ENCODE measurements around the gene ACSF2.

Gene ACSF2

DNA sequence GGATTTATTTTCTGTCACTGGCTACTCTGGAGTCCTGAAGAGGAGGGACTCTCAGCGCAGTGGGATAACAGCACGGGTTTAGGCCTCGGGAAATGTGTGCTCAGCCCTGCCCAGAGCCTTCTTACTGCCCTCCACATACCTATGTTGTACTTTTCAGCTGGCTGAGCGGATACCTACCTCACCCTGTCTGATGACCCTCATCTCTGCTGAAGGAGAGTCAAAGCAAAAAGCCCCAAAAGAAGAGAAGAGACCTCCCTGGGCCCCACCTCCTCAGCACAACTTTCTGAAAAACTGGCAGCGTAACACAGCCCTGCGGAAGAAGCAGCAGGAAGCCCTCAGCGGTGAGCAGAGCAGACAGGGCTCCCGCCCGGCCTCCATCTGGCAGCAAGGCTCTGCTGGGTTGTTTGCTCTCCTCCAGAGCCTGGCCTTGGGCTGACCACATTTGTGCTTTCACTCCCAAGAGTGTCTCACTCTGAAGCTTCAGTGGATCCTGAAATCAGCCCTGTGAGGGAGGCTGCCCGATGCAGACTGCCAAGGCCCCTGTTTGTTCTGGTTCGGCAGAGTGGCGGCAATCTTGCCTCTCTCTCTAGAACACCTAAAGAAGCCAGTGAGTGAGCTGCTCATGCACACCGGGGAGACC, 92.5 kb downstream of the ACSF2 start:
- no peak for TF ChIP-seq NFIC (IDR thresholded peaks at IDR 0.05)
- TF ChIP-seq TAF1 (IDR thresholded peaks at IDR 0.05; ENCODE audit: low read depth) = no peak
- no peak for TF ChIP-seq RAD21 (IDR thresholded peaks at IDR 0.05; ENCODE audit: low read depth)
- TF ChIP-seq CEBPB (IDR thresholded peaks at IDR 0.05) = no peak
- TF ChIP-seq, protein P1, sequence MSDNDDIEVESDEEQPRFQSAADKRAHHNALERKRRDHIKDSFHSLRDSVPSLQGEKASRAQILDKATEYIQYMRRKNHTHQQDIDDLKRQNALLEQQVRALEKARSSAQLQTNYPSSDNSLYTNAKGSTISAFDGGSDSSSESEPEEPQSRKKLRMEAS (IDR thresholded peaks at IDR 0.05) = no peak
- no peak for TF ChIP-seq CREB1 (IDR thresholded peaks at IDR 0.05; ENCODE audit: low read depth)
- TF ChIP-seq FOXM1 (IDR thresholded peaks at IDR 0.05; ENCODE audit: borderline replicate concordance, low read depth) = no peak
- TF ChIP-seq, protein P2, sequence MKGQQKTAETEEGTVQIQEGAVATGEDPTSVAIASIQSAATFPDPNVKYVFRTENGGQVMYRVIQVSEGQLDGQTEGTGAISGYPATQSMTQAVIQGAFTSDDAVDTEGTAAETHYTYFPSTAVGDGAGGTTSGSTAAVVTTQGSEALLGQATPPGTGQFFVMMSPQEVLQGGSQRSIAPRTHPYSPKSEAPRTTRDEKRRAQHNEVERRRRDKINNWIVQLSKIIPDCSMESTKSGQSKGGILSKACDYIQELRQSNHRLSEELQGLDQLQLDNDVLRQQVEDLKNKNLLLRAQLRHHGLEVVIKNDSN (IDR thresholded peaks at IDR 0.05) = no peak
- TF ChIP-seq, protein P3, sequence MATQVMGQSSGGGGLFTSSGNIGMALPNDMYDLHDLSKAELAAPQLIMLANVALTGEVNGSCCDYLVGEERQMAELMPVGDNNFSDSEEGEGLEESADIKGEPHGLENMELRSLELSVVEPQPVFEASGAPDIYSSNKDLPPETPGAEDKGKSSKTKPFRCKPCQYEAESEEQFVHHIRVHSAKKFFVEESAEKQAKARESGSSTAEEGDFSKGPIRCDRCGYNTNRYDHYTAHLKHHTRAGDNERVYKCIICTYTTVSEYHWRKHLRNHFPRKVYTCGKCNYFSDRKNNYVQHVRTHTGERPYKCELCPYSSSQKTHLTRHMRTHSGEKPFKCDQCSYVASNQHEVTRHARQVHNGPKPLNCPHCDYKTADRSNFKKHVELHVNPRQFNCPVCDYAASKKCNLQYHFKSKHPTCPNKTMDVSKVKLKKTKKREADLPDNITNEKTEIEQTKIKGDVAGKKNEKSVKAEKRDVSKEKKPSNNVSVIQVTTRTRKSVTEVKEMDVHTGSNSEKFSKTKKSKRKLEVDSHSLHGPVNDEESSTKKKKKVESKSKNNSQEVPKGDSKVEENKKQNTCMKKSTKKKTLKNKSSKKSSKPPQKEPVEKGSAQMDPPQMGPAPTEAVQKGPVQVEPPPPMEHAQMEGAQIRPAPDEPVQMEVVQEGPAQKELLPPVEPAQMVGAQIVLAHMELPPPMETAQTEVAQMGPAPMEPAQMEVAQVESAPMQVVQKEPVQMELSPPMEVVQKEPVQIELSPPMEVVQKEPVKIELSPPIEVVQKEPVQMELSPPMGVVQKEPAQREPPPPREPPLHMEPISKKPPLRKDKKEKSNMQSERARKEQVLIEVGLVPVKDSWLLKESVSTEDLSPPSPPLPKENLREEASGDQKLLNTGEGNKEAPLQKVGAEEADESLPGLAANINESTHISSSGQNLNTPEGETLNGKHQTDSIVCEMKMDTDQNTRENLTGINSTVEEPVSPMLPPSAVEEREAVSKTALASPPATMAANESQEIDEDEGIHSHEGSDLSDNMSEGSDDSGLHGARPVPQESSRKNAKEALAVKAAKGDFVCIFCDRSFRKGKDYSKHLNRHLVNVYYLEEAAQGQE (IDR thresholded peaks at IDR 0.05; ENCODE audit: low read depth) = no peak
- TF ChIP-seq YY1 (IDR thresholded peaks at IDR 0.05; ENCODE audit: low read depth) = no peak
- TF ChIP-seq TCF12 (IDR thresholded peaks at IDR 0.05; ENCODE audit: low read depth) = no peak

DNA sequence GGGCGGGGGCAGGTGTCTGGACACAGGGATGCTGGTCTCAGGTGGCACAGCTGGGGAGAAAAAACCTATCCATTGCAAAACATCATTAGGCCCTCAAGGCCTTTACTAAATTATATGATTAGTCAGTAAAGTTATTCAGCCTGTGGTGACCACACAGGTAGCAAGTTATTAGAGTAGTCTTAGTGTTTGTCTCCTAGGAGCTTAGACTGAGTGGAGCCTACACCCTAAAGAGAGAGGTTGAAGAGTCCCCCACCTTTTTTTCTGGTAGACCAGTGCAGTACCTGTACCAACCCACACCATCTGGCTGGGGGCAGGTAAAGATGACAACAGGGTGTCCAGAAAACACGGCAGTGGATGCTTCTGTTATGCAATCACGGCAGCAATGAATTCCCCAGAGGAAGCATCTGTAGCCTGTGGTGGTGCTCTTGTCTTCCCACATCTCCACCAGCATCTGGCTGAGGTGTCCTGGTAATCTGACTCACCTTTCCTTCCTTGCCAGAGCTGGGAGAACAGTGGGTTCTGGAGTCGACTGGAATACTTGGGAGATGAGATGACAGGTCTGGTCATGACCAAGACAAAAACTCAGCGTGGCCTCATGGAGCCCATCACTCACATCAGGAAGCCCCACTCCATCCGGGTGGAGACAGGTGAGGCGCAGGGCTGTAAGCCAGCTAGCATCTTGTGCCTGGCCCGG, 93.3 kb downstream of the ACSF2 start:
- TF ChIP-seq ZBTB7A (IDR thresholded peaks at IDR 0.05; ENCODE audit: low read depth) (no peak), RAD21 (IDR thresholded peaks at IDR 0.05; ENCODE audit: low read depth) (no peak), YY1 (IDR thresholded peaks at IDR 0.05; ENCODE audit: low read depth) (no peak)

DNA sequence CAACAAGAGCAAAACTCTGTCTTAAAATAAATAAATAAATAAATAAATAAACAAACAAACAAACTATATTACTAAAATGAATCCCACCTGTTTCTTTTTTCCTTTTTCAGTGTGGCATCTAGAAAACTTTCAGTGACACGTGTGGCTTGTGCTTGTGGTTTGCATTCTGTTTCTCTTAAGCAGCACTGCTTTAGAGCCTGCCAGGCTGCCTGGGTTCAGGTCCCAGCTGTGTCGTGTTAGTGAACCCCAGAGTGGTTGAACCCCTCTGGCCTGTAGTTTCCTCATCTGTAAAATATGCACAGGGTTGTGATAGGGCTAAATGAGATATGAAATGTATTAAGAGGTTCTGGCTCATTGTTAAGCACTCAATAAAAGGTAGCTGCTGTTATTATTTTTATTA, 94.5 kb downstream of the ACSF2 start:
- TF ChIP-seq TCF12 (IDR thresholded peaks at IDR 0.05; ENCODE audit: low read depth) (no peak), TEAD4 (IDR thresholded peaks at IDR 0.05) (no peak), RAD21 (IDR thresholded peaks at IDR 0.05; ENCODE audit: low read depth) (no peak), FOXM1 (IDR thresholded peaks at IDR 0.05; ENCODE audit: borderline replicate concordance, low read depth) (no peak), EGR1 (IDR thresholded peaks at IDR 0.05) (no peak), YY1 (IDR thresholded peaks at IDR 0.05; ENCODE audit: low read depth) (no peak), CREB1 (IDR thresholded peaks at IDR 0.05; ENCODE audit: low read depth) (no peak), CEBPB (IDR thresholded peaks at IDR 0.05) (no peak), ZBTB7A (IDR thresholded peaks at IDR 0.05; ENCODE audit: low read depth) (no peak), EP300 (IDR thresholded peaks at IDR 0.05; ENCODE audit: borderline replicate concordance) (no peak)
- TF ChIP-seq, protein P1 (IDR thresholded peaks at IDR 0.05) = no peak

DNA sequence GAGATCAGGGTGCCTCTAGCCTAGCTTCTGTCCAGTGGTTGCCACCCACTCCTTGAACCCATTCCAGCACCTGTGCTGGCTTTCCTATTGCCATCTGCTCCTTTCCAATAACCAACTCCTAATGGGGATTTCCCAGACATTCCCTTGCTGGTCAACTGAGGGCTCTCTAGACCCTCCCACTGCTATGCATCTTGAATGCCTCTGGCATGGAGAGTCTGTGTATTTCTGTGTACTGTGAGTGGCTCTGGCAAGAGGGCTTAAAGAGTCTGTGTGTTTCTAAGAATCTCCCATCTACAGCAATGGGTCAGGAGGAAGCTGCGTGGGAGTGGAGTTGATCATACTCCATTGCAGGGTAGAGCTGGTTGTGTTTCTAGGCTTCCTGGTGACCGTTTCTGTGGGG, 95.5 kb downstream of the ACSF2 start:
- TF ChIP-seq, protein P2 (IDR thresholded peaks at IDR 0.05) = no peak

DNA sequence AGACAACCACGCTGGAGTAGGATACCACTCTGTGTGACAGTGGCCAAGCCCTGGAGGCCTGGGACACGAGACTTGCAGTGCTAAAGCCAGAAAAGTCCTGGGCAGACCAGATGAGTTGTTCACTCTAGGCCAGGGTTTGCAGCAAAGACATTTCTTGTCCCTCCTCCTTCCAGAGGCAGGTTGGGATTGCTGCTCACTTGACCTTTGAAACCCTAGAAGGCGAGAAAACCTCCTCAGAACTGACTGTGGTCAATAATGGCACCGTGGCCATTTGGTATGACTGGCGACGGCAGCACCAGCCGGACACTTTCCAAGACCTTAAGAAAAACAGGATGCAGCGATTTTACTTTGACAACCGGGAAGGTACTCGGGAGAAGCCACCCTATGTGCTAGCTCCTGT, 96.7 kb downstream of the ACSF2 start:
- TF ChIP-seq RAD21 (IDR thresholded peaks at IDR 0.05; ENCODE audit: low read depth) = no peak
- no peak for TF ChIP-seq NFIC (IDR thresholded peaks at IDR 0.05)
- no peak for TF ChIP-seq TCF12 (IDR thresholded peaks at IDR 0.05; ENCODE audit: low read depth)
- TF ChIP-seq, protein P1 (IDR thresholded peaks at IDR 0.05) = no peak
- TF ChIP-seq, protein P3 (IDR thresholded peaks at IDR 0.05; ENCODE audit: low read depth) = no peak
- no peak for TF ChIP-seq CEBPB (IDR thresholded peaks at IDR 0.05)

DNA sequence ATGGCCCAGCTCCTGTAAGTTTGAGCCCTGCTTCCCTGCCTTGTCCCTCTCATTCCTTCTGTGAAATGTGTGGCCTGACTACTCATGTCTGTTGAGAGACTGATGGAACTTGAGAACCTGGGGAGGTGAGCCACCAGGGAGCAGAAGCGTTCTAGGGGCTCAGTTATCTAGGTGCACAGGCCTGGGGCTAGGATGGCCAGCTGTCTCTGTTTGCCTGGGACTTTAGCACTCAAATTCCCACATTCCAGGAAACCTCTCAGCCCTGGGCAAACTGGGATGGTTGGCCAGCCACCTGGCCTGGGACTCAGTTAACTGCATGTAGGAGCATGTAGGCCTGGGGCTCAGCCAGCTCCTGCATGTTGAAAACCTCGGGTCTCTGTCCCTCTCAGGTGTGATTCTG, 97.2 kb downstream of the ACSF2 start:
- TF ChIP-seq TAF1 (IDR thresholded peaks at IDR 0.05; ENCODE audit: low read depth) = no peak
- no peak for TF ChIP-seq EGR1 (IDR thresholded peaks at IDR 0.05)
- TF ChIP-seq TEAD4 (IDR thresholded peaks at IDR 0.05) = peak; percentile 31; the same call in 1 of the 2 replicates
